Activated naive CD4-positive, alpha-beta T cell treated with anti-CD3 and anti-CD28 coated beads, Interleukin-2, amount 50 U/mL, for 72 hours (primary cell): ENCODE measurements around the gene SPRED2. TPM values are rescaled to one million over a fixed set of nuclear protein-coding genes. Genes with fewer than 3 reads are reported as not detected.

Source experiments
- ATAC-seq, 2 donors: fragments of 150-1000 bp; cut with Tn5 transposase; 2 replicates each; pipeline ENCODE4 v1.10.0; 2021; ENCODE audit warnings: mild to moderate bottlenecking in 2 of 2, moderate library complexity in 2 of 2
- DNase-seq, 2 donors: peaks; one replicate each; pipeline ENCODE4 v3.0.0; 2021 to 2022; ENCODE audit warnings: low spot score in 2 of 2
- H3K27ac Mint-ChIP-seq, 2 donors: one replicate each; pipeline ENCODE4 v1.8.0; 2022; ENCODE audit warnings: mild to moderate bottlenecking in 2 of 2, mixed read lengths in 2 of 2
- H3K36me3 Mint-ChIP-seq, 2 donors: one replicate each; pipeline ENCODE4 v1.8.0; 2022; ENCODE audit warnings: mixed read lengths in 2 of 2
- H3K9me3 Mint-ChIP-seq, 2 donors: one replicate each; pipeline ENCODE4 v1.8.0; 2022; ENCODE audit warnings: mixed read lengths in 2 of 2
- total RNA-seq, 2 donors: library from RNA; stranded (reverse); gene quantifications; one replicate each; pipeline ENCODE4 v1.2.3, GENCODE V29; 2022

Gene SPRED2
- total RNA-seq, 2 donors from 2014 or later: 3.5 to 8.3 TPM

DNA sequence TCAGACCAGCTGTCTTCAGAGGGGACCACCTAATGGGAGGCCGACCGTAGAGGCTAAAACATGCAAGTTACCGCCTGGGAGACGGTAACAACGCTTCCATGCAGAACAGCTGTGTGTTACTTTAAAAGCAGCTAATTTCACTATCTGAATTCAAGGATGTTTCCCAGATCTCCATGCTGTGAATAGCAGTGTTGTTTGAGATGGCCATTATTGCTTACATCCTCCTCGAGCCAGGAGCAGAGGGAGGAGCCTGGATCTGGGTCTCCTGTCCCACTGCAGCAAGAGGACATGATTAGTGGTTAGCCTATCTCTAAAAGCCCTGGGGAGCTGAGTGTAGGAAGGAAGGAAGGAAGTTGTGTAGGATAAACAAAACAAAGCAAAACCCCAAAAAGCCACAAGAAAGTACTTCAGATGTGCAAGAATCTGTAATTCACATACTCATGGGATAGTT, 153.8 kb downstream of the SPRED2 start:
- DNase-seq (no peak), ATAC-seq (no peak)
- H3K36me3 Mint-ChIP-seq: no peaks in the 10 kb centered on the region
- no peaks in the 10 kb centered on the region for H3K9me3 Mint-ChIP-seq
- H3K27ac Mint-ChIP-seq: peak overlapping the region in 1 of 2 donors; percentile 95

DNA sequence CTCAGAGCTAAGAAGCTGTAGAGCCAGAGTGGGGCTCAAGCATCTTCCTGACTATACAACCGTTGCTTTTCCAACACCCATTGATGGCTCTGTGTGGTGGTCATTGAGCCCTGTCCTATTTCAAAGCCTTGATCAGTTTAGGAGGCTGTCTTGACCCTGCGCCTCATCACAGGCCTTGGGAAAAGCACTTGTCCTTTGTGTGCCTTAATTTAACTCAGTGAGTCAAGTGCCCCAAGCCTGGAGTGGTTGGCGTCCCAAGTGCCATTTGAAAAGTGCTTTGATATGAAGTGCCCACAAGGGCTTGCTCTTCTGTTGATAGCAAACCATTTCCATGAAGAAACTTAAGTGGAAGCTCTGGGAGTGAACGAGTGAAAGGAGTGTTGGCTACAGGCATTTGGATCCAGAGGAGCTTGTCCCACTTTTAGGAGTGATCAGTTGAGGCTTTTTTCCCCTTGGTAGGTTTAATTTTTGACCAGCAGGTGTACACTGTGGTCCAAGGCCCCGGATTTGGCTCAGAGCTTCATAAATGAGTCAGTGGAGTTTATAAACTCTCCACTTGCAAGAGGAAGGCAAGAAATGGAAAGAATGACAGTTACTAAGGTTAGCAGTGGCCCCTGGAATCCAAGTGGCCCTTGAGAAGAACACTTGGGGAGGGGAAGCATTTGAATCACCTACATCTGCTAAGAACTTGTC, 154.5 kb downstream of the SPRED2 start:
- ATAC-seq (peak in 1 of 2 donors; percentile 46), DNase-seq (no peak)
- Mint-ChIP-seq H3K27ac (no peak overlapping the region), H3K9me3 (no peaks in the 10 kb centered on the region), H3K36me3 (no peaks in the 10 kb centered on the region)

DNA sequence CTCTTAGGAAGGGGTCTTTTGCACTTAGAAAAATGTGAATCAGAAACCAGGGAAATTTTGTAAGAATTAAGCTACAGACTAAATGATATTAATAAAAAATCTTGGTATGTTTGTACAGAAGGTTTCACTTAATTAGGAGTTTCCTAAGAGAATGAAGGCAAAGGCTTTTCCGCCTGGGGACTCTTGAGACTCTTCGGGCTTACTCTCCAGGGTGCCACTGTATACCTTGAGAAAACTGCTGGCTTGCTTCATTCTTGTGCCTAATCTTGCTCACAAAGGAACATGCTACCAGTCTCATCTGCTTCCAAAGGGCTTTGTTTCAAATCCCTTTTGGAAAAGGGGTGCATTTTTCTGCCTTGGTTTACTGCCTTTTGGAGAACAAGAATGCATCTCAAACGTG, 155.3 kb downstream of the SPRED2 start:
- DNase-seq (no peak), ATAC-seq (no peak)
- Mint-ChIP-seq H3K9me3 (no peaks in the 10 kb centered on the region), H3K27ac (no peak overlapping the region), H3K36me3 (no peaks in the 10 kb centered on the region)

DNA sequence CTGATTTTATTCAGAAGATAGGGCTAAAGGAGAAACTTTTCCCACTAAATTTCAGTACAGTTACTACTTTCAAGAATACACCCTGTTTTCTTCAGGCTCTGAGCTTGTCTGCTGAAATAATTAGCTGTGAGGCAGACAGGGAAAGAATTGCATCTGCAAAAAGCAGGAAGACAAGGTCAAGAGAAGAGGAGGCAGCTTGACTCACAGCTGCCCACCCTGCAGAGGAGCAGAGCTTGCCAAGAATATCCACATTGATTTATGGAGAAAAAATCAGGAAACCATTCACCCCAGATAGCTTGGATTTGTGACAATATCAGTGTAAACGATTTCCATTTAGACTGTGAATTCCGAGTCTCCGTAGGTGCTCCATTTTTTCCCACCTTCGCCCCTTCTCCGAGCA, 155.8 kb downstream of the SPRED2 start:
- no peaks in the 10 kb centered on the region for H3K9me3 Mint-ChIP-seq
- H3K27ac Mint-ChIP-seq: no peak overlapping the region
- DNase-seq (no peak), ATAC-seq (no peak)
- H3K36me3 Mint-ChIP-seq: no peaks in the 10 kb centered on the region

DNA sequence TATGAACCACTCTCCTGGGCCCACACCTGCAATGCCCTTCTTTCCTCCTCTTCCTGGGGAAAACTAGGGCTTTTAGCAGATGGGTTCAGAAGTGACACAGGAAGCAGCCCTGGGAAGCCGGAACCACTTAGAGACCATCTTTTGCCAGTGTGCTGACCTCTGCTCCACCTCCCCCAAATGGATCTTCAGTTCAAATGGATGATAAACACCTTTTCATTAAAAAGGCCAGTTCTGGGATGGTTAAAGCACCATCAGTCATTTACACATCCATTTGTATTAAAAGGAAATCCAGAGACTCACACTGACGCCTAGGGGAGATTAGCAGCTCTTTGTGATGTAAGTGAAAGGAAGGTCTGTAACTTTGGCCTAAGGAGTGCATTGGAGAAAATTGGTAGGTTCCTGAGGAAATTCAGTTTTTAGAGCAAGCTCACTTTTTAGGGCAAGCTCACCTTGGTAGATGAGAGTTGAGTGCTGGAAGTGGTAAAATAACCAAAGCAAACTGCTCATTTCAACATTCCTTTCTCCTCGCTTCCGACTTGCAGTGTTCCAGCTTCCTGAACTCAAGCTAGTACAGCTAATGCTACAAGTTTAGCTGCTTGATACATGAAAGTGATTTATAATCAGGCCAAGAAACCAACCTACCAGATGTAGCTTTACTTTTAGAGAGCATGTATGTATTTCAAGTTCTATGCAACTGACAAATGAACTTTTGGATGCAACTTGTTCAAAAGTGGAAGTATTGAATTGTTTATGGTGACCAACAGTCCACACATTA, 157.1 kb downstream of the SPRED2 start:
- H3K9me3 Mint-ChIP-seq: no peaks in the 10 kb centered on the region
- ATAC-seq (no peak), DNase-seq (no peak)
- H3K27ac Mint-ChIP-seq: no peak overlapping the region
- H3K36me3 Mint-ChIP-seq: no peaks in the 10 kb centered on the region

DNA sequence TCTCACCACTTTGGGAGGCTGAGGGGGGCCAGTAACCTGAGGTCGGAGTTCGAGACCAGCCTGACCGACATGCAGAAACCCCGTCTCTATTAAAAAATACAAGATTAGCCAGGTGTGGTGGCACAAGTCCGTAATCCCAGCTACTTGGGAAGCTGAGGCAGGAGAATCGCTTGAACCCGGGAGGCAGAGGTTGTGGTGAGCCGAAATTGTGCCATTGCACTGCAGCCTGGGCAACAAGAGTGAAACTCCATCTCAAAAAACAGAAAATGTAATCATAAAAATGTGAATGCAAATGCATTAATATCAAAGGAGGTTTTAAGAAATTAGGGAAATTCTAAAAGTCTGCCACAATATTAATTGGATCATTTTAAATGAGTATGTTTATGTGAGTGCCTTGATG, 159.1 kb downstream of the SPRED2 start:
- peak overlapping the region in 1 of 2 donors; percentile 50 for H3K27ac Mint-ChIP-seq
- H3K36me3 Mint-ChIP-seq: peaks cover 0 to 4% of the 10 kb centered on the region in 2 donors
- no peak for ATAC-seq
- no peak for DNase-seq
- no peaks in the 10 kb centered on the region for H3K9me3 Mint-ChIP-seq

DNA sequence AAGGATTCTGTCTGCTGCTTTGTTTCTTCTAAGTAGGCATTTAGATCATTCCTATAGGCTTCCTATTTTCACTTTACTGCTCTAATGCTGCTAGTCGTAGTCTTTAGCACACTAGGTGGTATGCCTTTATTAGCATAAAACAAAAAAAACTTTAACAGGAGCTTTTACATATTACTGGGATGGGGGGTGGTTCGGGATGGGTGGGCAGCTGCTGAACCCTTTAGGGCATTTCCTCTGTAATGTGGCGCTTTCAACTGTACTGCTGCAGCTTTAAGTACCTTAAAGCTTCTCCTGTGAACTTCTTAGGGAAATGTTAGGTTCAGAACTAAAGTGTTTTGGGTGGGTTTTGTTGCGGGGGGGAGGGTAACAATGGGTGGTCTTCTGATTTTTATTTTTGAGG, 163.4 kb downstream of the SPRED2 start:
- no peak for ATAC-seq
- Mint-ChIP-seq H3K36me3 (peaks cover 5 to 8% of the 10 kb centered on the region in 2 donors), H3K9me3 (no peaks in the 10 kb centered on the region), H3K27ac (no peak overlapping the region)
- DNase-seq: no peak

DNA sequence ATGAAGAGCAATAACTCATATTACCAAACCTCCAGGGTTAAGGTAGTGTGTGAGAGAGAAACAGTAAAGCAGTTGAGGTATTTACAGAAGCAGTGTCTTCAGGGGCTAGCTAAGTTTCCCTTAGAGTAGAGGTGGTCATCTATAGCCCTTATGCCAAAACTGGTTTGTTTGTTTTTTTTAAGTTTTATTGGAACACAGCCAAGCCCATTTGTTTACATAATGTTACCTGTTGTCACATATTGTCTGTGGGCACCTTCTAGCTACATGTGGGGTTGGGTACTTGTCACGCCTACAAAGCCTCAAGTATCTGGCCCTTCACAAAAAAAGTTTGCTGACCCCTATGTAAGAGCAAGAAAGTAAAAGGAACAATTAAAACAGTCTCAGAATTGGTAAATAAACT, 165.4 kb downstream of the SPRED2 start:
- Mint-ChIP-seq H3K27ac (peak overlapping the region in 1 of 2 donors; percentile 47), H3K9me3 (no peaks in the 10 kb centered on the region), H3K36me3 (peaks cover 5 to 8% of the 10 kb centered on the region in 2 donors)
- DNase-seq (no peak), ATAC-seq (no peak)

DNA sequence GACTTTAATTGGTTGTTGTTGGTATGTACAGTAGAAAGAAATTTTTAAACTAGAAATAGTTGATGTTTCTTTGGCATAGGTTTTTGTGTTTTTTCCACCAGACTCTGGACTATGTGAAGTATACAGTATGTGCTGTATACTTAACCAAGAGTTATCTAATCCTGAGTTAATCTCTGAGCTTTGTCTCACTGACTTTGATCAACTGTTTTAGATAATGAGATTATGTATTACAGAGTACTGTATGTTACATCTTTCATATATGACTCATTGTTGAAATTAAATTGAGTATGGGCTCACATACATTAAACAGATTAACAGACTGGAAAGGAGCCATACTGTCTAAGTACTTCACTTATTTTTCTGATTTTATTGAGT, 166.7 kb downstream of the SPRED2 start:
- DNase-seq (no peak), ATAC-seq (no peak)
- peaks cover 5 to 8% of the 10 kb centered on the region in 2 donors for H3K36me3 Mint-ChIP-seq
- H3K9me3 Mint-ChIP-seq: no peaks in the 10 kb centered on the region
- peak overlapping the region in 1 of 2 donors; percentile 47 for H3K27ac Mint-ChIP-seq

DNA sequence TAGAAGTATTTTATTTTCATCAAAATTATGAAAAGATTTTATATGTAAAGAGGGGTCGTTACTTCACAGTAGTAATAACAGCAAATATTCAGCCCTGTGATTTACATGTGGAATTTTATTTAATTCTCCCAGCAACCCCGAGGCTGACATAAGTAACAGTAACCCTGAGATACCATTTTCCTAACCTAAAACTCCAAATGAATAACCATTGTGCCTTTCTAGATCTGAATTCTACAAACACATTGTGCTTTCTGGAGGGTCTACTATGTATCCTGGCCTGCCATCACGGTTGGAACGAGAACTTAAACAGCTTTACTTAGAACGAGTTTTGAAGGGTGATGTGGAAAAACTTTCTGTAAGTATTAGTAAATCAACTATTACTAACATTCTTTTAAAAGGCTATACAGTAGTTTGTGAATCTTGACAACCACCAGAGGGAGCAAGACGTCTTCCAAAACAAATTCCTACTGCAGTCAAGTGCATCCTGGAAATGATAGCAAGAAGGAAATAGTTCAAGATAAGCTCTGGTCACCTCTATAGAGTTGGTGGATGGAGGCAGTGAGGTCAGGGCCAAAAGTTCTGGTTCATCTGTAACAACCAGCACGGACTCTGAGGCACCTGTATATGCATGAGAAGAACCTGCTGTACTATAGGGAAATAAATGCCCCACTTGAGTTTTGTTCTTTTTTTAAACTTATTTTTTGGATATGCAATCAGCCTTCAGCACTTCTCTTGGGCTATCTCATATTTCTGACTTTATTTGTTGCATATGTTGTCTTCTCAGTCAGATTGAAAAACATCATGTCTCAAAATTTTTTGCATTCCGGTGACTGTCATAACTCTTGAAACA, 167.4 kb downstream of the SPRED2 start:
- no peak for DNase-seq

DNA sequence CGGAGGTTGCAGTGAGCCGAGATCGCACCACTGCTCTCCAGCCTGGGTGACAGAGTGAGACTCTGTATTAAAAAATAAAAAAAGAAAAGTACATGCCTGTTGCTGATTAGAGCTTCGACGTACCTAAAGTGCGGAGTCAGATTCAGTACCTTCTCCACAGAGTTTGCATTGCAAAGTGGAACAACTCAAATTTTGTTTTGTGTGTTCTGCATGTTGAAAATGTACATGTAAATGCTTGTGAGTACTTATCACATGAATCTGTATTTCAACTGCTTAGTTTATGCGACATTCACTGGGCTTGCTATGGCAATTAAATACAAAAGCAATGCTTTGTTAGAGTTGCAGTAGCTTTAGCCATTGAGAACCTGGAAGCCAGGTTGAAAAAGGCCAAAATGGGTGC, 168.4 kb downstream of the SPRED2 start:
- Mint-ChIP-seq H3K27ac (no peak overlapping the region), H3K36me3 (peaks cover 5 to 8% of the 10 kb centered on the region in 2 donors), H3K9me3 (no peaks in the 10 kb centered on the region)
- no peak for ATAC-seq
- DNase-seq: no peak

More for the DNA sequence above, 167.4 kb downstream of the SPRED2 start:
- ATAC-seq: no peak
- H3K9me3 Mint-ChIP-seq: no peaks in the 10 kb centered on the region
- peaks cover 5 to 8% of the 10 kb centered on the region in 2 donors for H3K36me3 Mint-ChIP-seq
- H3K27ac Mint-ChIP-seq: no peak overlapping the region

DNA sequence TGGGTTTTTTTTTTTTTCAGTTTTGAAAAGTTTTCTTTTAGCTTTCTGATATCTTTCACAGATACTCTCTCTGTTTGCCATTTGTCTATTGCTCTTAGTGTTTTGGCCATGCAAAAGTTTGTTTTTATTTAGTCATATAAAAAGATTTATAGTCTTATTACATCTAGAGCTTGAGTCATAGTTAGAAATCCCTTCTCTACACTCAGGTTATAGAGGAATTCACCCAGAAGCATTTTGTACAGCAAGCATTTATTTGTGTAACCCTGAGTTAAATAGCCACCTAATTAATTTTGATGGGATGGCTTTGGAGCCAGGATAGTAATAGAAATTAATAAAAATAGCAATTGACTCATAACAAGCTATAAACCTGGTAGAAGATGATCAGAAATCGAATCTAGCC, 169.1 kb downstream of the SPRED2 start:
- DNase-seq (no peak), ATAC-seq (no peak)
- H3K27ac Mint-ChIP-seq: peak overlapping the region in 1 of 2 donors; percentile 38
- no peaks in the 10 kb centered on the region for H3K9me3 Mint-ChIP-seq
- H3K36me3 Mint-ChIP-seq: peaks cover 4% of the 10 kb centered on the region in 2 donors

DNA sequence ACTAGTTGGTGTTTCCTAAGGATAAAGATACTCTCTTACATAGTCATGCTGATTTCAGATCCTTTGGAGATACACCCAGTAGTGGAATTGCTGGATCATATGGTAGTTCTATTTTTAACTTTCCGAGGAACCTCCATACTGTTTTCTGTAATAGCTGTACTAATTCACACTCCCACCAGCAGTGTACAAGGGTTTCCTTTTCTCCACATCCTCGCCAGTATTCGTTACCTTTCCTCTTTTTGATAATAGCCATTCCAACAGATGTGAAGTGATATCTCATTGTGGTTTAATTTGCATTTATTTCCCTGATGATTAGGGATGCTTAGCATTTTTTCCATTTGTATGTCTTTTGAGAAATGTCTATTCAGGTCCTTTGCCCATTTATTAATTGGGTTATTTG, 170.7 kb downstream of the SPRED2 start:
- ATAC-seq (no peak), DNase-seq (no peak)
- Mint-ChIP-seq H3K9me3 (no peaks in the 10 kb centered on the region), H3K27ac (no peak overlapping the region), H3K36me3 (no peaks in the 10 kb centered on the region)

Other genes with a start within 250 kb of the SPRED2 start
- 100 to 1,000 TPM; 345 to 382 TPM for gene ACTR2, start 204.8 kb downstream of the SPRED2 start, total RNA-seq